Right cardiac atrium (tissue), 5 donors: ENCODE measurements around the gene TIGAR. TPM values are rescaled to one million over a fixed set of nuclear protein-coding genes. Genes with fewer than 3 reads are reported as not detected.

Experiments
- polyA plus RNA-seq: library from polyadenylated mRNA; stranded (reverse); fragments of 200-250 nt; gene quantifications from one replicate; pipeline ENCODE4 v1.2.3, GENCODE V29; 2013
- total RNA-seq, 4 donors: library from RNA; stranded (reverse); fragmentation: NEBNext Ultra II Directional; extraction: Animal tissue kit (Norgen Biotek cat#: 25700); gene quantifications; one replicate each; pipeline ENCODE4 v1.2.1, GENCODE V29; 2021
- donor health status: healthy with polysubstance abuse.
- donor health status: DM: no; HTN: yes; CAD: no.
- donor health status: DM: no; HTN: no; CAD: no.
- donor health status: DM: no; HTN: yes; CAD: no; lungs with severe emphysema.
- donor health status: DM: yes; HTN: yes; CAD: no.

TIGAR gene
- total and polyA plus RNA-seq, 5 donors = 4.9 to 14.5 (median 9.1) TPM

Other genes with a start within 250 kb of the TIGAR start
- gene CCND2, start 47.5 kb upstream of the TIGAR start, total RNA-seq = 100 to 1,000 TPM; 200 to 255 (median 218) TPM
- gene CCND2, start 47.5 kb upstream of the TIGAR start, polyA plus RNA-seq = 44.3 TPM
- gene FGF23, start 58.5 kb downstream of the TIGAR start, total RNA-seq = under 1 TPM in 2 of 4 donors, not detected in 2; 0.24 to 0.25 TPM
- 0.68 TPM for gene FGF23, start 58.5 kb downstream of the TIGAR start, polyA plus RNA-seq
- not detected for gene FGF6, start 124.6 kb downstream of the TIGAR start, total RNA-seq
- gene FGF6, start 124.6 kb downstream of the TIGAR start, polyA plus RNA-seq = not detected
- 1 to 10 TPM in 3 of 4 donors, under 1 TPM in 1; 0.28 to 1.9 (median 1.5) TPM for gene RAD51AP1, start 217.7 kb downstream of the TIGAR start, total RNA-seq
- gene RAD51AP1, start 217.7 kb downstream of the TIGAR start, polyA plus RNA-seq = 0.52 TPM
- gene DYRK4, start 241.0 kb downstream of the TIGAR start, total RNA-seq = 10 to 100 TPM; 31.1 to 40.0 (median 32.3) TPM
- gene DYRK4, start 241.0 kb downstream of the TIGAR start, polyA plus RNA-seq = 50.4 TPM